ENCODE data around the gene POFUT2. TPM values are rescaled to one million over a fixed set of nuclear protein-coding genes. Genes with fewer than 3 reads are reported as not detected.

The POFUT2 gene
- polyA plus RNA-seq, 2 of the 4 experiments (the other 2 are of a cell fraction), result 10.7 to 16.6 TPM

DNA sequence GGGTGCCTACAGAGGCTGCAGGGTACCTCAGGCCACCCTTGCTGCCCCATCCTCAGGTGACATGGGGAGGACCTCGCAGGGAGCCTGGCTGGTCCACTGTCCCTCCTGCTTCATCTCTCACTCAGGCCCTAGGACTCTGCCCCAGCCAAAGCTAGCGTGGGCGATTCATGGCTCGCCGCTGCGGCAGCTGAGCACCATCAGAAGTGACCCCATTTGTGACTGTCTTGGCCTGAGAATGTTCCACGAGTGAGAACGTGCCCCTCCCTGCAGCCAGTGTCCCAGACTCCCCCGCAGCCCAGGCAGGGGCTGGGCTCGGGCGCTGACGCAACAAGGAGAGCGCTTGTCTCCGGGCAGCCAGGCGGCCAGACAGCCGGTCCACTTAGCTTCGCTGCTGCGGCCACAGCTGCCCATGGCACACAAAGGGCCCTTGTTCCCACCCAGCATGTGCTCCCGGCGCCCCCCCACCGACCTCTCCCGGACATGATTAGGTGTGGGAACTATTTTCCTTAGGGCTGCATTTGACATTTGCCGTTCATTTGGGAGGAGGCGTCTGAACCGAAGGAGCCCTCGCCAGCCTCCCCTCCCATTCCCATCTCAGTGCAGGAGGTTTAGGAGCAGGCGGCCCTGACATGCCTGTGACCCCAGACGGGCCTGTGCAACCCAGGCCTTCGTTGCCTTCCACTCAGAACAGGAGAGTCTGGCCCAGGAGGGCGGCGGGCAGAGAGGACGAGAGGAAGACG is 19.3 kb upstream of the POFUT2 start:
- POLR2A ChIA-PET, result no interaction called here
- H3K4me1 ChIP-seq, result peaks cover 19% of the 10 kb centered on the region
- H3K4me3 ChIP-seq, result no peak overlapping the region
- no peaks in the 10 kb centered on the region for H3K9me3 ChIP-seq
- no peak for TF ChIP-seq RCOR1 (IDR thresholded peaks at IDR 0.05; ENCODE audit: low read depth, low read length)
- TF ChIP-seq EP300 (IDR thresholded peaks at IDR 0.05), result no peak
- no peak for TF ChIP-seq CHD4 (IDR thresholded peaks at IDR 0.05; ENCODE audit: borderline replicate concordance)
- TF ChIP-seq, protein P1, sequence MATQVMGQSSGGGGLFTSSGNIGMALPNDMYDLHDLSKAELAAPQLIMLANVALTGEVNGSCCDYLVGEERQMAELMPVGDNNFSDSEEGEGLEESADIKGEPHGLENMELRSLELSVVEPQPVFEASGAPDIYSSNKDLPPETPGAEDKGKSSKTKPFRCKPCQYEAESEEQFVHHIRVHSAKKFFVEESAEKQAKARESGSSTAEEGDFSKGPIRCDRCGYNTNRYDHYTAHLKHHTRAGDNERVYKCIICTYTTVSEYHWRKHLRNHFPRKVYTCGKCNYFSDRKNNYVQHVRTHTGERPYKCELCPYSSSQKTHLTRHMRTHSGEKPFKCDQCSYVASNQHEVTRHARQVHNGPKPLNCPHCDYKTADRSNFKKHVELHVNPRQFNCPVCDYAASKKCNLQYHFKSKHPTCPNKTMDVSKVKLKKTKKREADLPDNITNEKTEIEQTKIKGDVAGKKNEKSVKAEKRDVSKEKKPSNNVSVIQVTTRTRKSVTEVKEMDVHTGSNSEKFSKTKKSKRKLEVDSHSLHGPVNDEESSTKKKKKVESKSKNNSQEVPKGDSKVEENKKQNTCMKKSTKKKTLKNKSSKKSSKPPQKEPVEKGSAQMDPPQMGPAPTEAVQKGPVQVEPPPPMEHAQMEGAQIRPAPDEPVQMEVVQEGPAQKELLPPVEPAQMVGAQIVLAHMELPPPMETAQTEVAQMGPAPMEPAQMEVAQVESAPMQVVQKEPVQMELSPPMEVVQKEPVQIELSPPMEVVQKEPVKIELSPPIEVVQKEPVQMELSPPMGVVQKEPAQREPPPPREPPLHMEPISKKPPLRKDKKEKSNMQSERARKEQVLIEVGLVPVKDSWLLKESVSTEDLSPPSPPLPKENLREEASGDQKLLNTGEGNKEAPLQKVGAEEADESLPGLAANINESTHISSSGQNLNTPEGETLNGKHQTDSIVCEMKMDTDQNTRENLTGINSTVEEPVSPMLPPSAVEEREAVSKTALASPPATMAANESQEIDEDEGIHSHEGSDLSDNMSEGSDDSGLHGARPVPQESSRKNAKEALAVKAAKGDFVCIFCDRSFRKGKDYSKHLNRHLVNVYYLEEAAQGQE (IDR thresholded peaks at IDR 0.05), result no peak
- TF ChIP-seq HOXA7 (CRISPR knock-in tag; IDR thresholded peaks at IDR 0.05), result no peak
- TF ChIP-seq, protein P2, sequence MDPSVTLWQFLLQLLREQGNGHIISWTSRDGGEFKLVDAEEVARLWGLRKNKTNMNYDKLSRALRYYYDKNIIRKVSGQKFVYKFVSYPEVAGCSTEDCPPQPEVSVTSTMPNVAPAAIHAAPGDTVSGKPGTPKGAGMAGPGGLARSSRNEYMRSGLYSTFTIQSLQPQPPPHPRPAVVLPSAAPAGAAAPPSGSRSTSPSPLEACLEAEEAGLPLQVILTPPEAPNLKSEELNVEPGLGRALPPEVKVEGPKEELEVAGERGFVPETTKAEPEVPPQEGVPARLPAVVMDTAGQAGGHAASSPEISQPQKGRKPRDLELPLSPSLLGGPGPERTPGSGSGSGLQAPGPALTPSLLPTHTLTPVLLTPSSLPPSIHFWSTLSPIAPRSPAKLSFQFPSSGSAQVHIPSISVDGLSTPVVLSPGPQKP (IDR thresholded peaks at IDR 0.05; ENCODE audit: low read depth, low read length), result no peak
- TF ChIP-seq, protein P3, sequence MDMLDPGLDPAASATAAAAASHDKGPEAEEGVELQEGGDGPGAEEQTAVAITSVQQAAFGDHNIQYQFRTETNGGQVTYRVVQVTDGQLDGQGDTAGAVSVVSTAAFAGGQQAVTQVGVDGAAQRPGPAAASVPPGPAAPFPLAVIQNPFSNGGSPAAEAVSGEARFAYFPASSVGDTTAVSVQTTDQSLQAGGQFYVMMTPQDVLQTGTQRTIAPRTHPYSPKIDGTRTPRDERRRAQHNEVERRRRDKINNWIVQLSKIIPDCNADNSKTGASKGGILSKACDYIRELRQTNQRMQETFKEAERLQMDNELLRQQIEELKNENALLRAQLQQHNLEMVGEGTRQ (IDR thresholded peaks at IDR 0.05), result no peak
- no peak for TF ChIP-seq PHF8 (IDR thresholded peaks at IDR 0.05; ENCODE audit: borderline replicate concordance, low read depth)
- TF ChIP-seq EHF (CRISPR knock-in tag; IDR thresholded peaks at IDR 0.05), result no peak
- DNase-seq (ENCODE audit: low read depth in 1 of 2, low spot score in 1 of 2) (no peak), ATAC-seq (no peak), FAIRE-seq (no peak)
- CTCF ChIA-PET, result interaction anchor here (1.0 to 2.1 kb wide), 2 partner anchors 9 to 15 kb away, joined by 4 to 5 read pairs; no protein-coding TSS in a partner anchor
- H3K4me2 ChIP-seq, result no peak overlapping the region
- no peak overlapping the region; a peak in 1 of 6 replicates for H3K27ac ChIP-seq
- 79% methylated on average over 23 of the region's 33 CpGs for WGBS (ENCODE audit: missing lambda C conversion rate)

DNA sequence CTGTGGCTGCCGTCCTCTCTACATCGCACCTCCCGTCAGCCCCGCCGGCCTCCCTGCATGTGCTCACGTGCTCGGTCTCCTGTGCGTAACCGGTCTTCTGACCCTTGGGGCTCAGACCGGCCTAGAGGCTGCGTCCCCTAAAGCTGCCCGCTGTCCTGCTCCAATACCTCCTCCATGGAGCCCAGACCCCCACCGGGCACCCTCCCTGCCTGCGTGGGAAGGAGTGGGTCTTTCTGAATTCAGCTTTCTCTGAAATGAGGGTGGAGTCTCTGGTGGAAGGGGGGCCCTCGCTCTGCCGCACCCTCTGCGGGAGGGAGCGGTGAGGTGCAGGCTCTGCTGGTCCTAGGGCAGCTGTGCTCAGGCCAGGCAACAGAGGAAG is 18.7 kb upstream of the POFUT2 start:
- 93% methylated on average over 14 of the region's 18 CpGs for whole genome bisulfite sequencing (ENCODE audit: missing lambda C conversion rate)
- TF ChIP-seq, protein P4, sequence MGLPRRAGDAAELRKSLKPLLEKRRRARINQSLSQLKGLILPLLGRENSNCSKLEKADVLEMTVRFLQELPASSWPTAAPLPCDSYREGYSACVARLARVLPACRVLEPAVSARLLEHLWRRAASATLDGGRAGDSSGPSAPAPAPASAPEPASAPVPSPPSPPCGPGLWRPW (IDR thresholded peaks at IDR 0.05), result no peak
- H3K4me3 ChIP-seq, result no peak overlapping the region
- no peak for DNase-seq (ENCODE audit: low read depth in 1 of 2, low spot score in 1 of 2)
- H3K9me3 ChIP-seq, result no peaks in the 10 kb centered on the region
- H3K4me1 ChIP-seq, result peaks cover 19% of the 10 kb centered on the region
- ChIA-PET CTCF (interaction anchor here (1.0 to 2.1 kb wide), 2 partner anchors 10 to 14 kb away, joined by 4 to 5 read pairs; no protein-coding TSS in a partner anchor), POLR2A (no interaction called here)
- H3K27ac ChIP-seq, result no peak overlapping the region; a peak in 1 of 6 replicates
- no peak for ATAC-seq
- no peak for FAIRE-seq
- H3K4me2 ChIP-seq, result no peak overlapping the region

DNA sequence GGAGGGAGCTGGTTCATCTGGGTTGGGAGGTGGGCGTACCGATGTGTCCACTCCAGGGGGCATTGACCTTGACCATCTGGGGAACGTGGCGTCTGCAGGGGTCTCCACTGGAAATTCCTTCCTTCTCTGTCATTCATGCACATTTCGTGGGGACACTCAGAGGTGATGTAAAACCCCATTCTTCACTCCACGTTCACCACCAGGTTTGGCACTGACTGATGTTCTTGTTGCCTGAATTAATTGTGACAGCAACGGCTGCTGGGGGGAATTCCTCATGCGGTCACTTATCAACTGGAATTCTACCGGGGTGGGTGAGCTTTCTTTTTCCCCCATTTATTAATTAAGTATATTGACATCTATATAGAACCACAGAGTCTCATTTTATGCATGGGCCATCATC is 18.1 kb upstream of the POFUT2 start:
- CTCF ChIA-PET, result interaction anchor here (2.1 to 2.6 kb wide), 2 partner anchors 12 to 14 kb away, joined by 5 to 7 read pairs; no protein-coding TSS in a partner anchor
- ATAC-seq (no peak), DNase-seq (ENCODE audit: low read depth in 1 of 2, low spot score in 1 of 2) (no peak), FAIRE-seq (no peak)
- no peaks in the 10 kb centered on the region for H3K9me3 ChIP-seq
- WGBS (ENCODE audit: missing lambda C conversion rate), result 77% methylated on average over 9 of the region's 9 CpGs
- no peak overlapping the region for H3K4me2 ChIP-seq
- no peak overlapping the region for H3K27ac ChIP-seq
- H3K4me3 ChIP-seq, result no peak overlapping the region
- peaks cover 19% of the 10 kb centered on the region for H3K4me1 ChIP-seq
- POLR2A ChIA-PET, result no interaction called here
- no peak for TF ChIP-seq HEYL (CRISPR knock-in tag; IDR thresholded peaks at IDR 0.05)
- TF ChIP-seq RCOR1 (IDR thresholded peaks at IDR 0.05; ENCODE audit: low read depth, low read length), result no peak
- TF ChIP-seq, protein P5, sequence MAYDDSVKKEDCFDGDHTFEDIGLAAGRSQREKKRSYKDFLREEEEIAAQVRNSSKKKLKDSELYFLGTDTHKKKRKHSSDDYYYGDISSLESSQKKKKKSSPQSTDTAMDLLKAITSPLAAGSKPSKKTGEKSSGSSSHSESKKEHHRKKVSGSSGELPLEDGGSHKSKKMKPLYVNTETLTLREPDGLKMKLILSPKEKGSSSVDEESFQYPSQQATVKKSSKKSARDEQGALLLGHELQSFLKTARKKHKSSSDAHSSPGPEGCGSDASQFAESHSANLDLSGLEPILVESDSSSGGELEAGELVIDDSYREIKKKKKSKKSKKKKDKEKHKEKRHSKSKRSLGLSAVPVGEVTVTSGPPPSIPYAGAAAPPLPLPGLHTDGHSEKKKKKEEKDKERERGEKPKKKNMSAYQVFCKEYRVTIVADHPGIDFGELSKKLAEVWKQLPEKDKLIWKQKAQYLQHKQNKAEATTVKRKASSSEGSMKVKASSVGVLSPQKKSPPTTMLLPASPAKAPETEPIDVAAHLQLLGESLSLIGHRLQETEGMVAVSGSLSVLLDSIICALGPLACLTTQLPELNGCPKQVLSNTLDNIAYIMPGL (CRISPR knock-in tag; IDR thresholded peaks at IDR 0.05; ENCODE audit: borderline replicate concordance), result no peak
- no peak for TF ChIP-seq EP300 (IDR thresholded peaks at IDR 0.05)
- TF ChIP-seq, protein P3 (IDR thresholded peaks at IDR 0.05), result no peak
- TF ChIP-seq RAD21 (conservative IDR thresholded peaks at IDR 0.05 in 1 of 2, IDR thresholded peaks at IDR 0.05 in 1 of 2), result no peak
- no peak for TF ChIP-seq FOXS1 (CRISPR knock-in tag; IDR thresholded peaks at IDR 0.05)
- TF ChIP-seq, protein P6, sequence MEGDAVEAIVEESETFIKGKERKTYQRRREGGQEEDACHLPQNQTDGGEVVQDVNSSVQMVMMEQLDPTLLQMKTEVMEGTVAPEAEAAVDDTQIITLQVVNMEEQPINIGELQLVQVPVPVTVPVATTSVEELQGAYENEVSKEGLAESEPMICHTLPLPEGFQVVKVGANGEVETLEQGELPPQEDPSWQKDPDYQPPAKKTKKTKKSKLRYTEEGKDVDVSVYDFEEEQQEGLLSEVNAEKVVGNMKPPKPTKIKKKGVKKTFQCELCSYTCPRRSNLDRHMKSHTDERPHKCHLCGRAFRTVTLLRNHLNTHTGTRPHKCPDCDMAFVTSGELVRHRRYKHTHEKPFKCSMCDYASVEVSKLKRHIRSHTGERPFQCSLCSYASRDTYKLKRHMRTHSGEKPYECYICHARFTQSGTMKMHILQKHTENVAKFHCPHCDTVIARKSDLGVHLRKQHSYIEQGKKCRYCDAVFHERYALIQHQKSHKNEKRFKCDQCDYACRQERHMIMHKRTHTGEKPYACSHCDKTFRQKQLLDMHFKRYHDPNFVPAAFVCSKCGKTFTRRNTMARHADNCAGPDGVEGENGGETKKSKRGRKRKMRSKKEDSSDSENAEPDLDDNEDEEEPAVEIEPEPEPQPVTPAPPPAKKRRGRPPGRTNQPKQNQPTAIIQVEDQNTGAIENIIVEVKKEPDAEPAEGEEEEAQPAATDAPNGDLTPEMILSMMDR (IDR thresholded peaks at IDR 0.05), result no peak
- TF ChIP-seq, protein P7, sequence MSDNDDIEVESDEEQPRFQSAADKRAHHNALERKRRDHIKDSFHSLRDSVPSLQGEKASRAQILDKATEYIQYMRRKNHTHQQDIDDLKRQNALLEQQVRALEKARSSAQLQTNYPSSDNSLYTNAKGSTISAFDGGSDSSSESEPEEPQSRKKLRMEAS (IDR thresholded peaks at IDR 0.05), result no peak
- TF ChIP-seq POLR2AphosphoS2 (conservative IDR thresholded peaks at IDR 0.05; ENCODE audit: low read length), result no peak
- no peak for TF ChIP-seq BHLHE40 (IDR thresholded peaks at IDR 0.05; ENCODE audit: low read depth, low read length)
- TF ChIP-seq SREBF2 (IDR thresholded peaks at IDR 0.05), result no peak
- no peak for TF ChIP-seq CEBPB (IDR thresholded peaks at IDR 0.05)
